GM12865 (cell line): Measurements from ENCODE around the gene GNMT.

Source experiments
- DNase-seq: peaks from one replicate; pipeline ENCODE4 v3.0.0; 2010; ENCODE audit warnings: low read depth
- H3K4me3 ChIP-seq: 2 replicates; pipeline ENCODE4 v1.5.1; 2011; ENCODE audit warnings: mild to moderate bottlenecking, low read depth, low read length, control low read depth
- CTCF ChIP-seq: IDR thresholded peaks from 2 replicates; pipeline ENCODE4 v1.5.1; 2011; ENCODE audit warnings: low read length, control low read depth, low read depth, inconsistent platforms; ENCODE audit not compliant: insufficient read depth; ENCODE audit errors: missing control alignments

GNMT gene

GRCh38 chr6:42971746-42972327 is 11.3 kb downstream of the GNMT start:
- no peak for DNase-seq
- TF ChIP-seq CTCF = no peak
- no peak overlapping the region for H3K4me3 ChIP-seq

- H3K4me3 ChIP-seq = no peak overlapping the region
- no peak for TF ChIP-seq CTCF
- no peak for DNase-seq
Observed at GRCh38 chr6:42973926-42974325, 13.4 kb downstream of the GNMT start.

- no peak overlapping the region for H3K4me3 ChIP-seq
- DNase-seq = no peak
- no peak for TF ChIP-seq CTCF
Observed at GRCh38 chr6:42974919-42975505, 14.5 kb downstream of the GNMT start.

GRCh38 chr6:42978487-42978838 is 17.9 kb downstream of the GNMT start:
- TF ChIP-seq CTCF = no peak
- peak; percentile 21 for DNase-seq
- peak overlapping the region; percentile 85 for H3K4me3 ChIP-seq

- peak within 1 kb of the TSS; percentile 85 for H3K4me3 ChIP-seq
- TF ChIP-seq CTCF = no peak
- peak; percentile 96 for DNase-seq
Observed at GRCh38 chr6:42978839-42979522, 18.4 kb downstream of the GNMT start, which contains the start of gene PEX6. TSS of gene PEX6 (minus strand) at chr6:42979181. CDS start at chr6:42979150, 31 bp downstream.

- no peak for TF ChIP-seq CTCF
- H3K4me3 ChIP-seq = peak overlapping the region; percentile 85
- no peak for DNase-seq
Observed at GRCh38 chr6:42979523-42980177, 19.1 kb downstream of the GNMT start.
